NOMO-1 treated with dmso at 0.1 percent for 144 hours (cell line): ENCODE data around the gene ITGA2B.
"Not testable (repeated sequence)": the region's sequence is repeated elsewhere in the genome, so short reads cannot be mapped to it uniquely, and the experiment has no call there.

ENCODE experiments used
- DNase-seq: peaks from one replicate; lab custom pipeline; 2025; ENCODE audit not compliant: unreplicated experiment; lab: John Stamatoyannopoulos, UW

Gene ITGA2B

GRCh38 chr17:44369414-44370023 is 19.9 kb downstream of the ITGA2B start:
- not testable (repeated sequence) for DNase-seq

GRCh38 chr17:44368391-44369243 is 20.8 kb downstream of the ITGA2B start:
- DNase-seq: not testable (repeated sequence)

- DNase-seq: no peak
Observed at GRCh38 chr17:44367231-44367979, 22.0 kb downstream of the ITGA2B start.

GRCh38 chr17:44365051-44365450 is 24.4 kb downstream of the ITGA2B start:
- not testable (repeated sequence) for DNase-seq

- peak; percentile 26 for DNase-seq
Observed at GRCh38 chr17:44363613-44364159, 25.8 kb downstream of the ITGA2B start, which contains the start of gene FAM171A2. TSS of gene FAM171A2 (minus strand) at chr17:44363853. CDS start at chr17:44363714, 139 bp downstream.

GRCh38 chr17:44362949-44363612 is 26.4 kb downstream of the ITGA2B start:
- DNase-seq: no peak

- DNase-seq: no peak
Observed at GRCh38 chr17:44362459-44362948, 26.9 kb downstream of the ITGA2B start.

- no peak for DNase-seq
Observed at GRCh38 chr17:44361292-44362260, 27.9 kb downstream of the ITGA2B start.

GRCh38 chr17:44360826-44361225 is 28.6 kb downstream of the ITGA2B start:
- DNase-seq: no peak

- DNase-seq: no peak
Observed at GRCh38 chr17:44360144-44360533, 29.3 kb downstream of the ITGA2B start.

- DNase-seq: no peak
Observed at GRCh38 chr17:44359458-44360143, 29.8 kb downstream of the ITGA2B start.

- DNase-seq: no peak
Observed at GRCh38 chr17:44359006-44359405, 30.4 kb downstream of the ITGA2B start.

GRCh38 chr17:44358066-44358465 is 31.4 kb downstream of the ITGA2B start:
- no peak for DNase-seq

GRCh38 chr17:44356241-44356640 is 33.2 kb downstream of the ITGA2B start:
- DNase-seq: no peak

- no peak for DNase-seq
Observed at GRCh38 chr17:44355642-44356099, 33.8 kb downstream of the ITGA2B start.

- DNase-seq: no peak
Observed at GRCh38 chr17:44354582-44355561, 34.6 kb downstream of the ITGA2B start.

- no peak for DNase-seq
Observed at GRCh38 chr17:44353672-44354331, 35.6 kb downstream of the ITGA2B start.
